ENCODE measurements around the gene KIFC1. TPM values are rescaled to one million over a fixed set of nuclear protein-coding genes. Genes with fewer than 3 reads are reported as not detected.

Gene KIFC1
- total and polyA plus RNA-seq, 2 of the 4 experiments (the other 2 are of a cell fraction) = 33.9 to 40.6 TPM

DNA sequence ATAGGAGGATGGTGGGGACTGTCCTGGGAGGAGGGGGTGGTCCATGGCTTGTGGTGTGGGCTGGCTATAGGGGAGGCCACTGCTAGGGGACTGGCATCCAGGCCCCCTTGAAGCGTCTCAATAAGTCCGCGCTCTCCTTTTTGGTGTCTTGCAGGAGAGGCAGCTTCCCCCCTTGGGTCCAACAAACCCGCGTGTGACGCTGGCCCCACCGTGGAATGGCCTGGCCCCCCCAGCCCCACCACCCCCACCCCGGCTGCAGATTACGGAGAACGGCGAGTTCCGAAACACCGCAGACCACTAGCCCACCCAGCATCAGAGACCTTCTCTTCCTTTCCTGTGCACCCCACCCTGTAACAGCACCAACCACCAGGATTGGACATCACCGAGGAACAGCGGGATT is 60.0 kb downstream of the KIFC1 start:
- Histone ChIP-seq H3K9me1 (ENCODE audit: insufficient read depth, low read length) (no peaks in the 10 kb centered on the region), H3K4me1 (ENCODE audit: control insufficient read depth, insufficient read depth, low read length) (peaks cover 4% of the 10 kb centered on the region), H4K20me1 (ENCODE audit: insufficient read depth, low read length) (no peaks in the 10 kb centered on the region; the same call in 1 of the 2 replicates), H3K9me3 (ENCODE audit: control insufficient read depth, insufficient read depth, low read length) (no peaks in the 10 kb centered on the region), H3K14ac (replicated peaks; ENCODE audit: low read depth, low read length) (no peak overlapping the region), H3K9ac (ENCODE audit: low read depth, low read length) (no peak overlapping the region), H3K27ac (ENCODE audit: insufficient read depth, low read length) (no peak overlapping the region), H2AFZ (replicated peaks; ENCODE audit: low read length, poor library complexity) (no peak overlapping the region), H2AK9ac (replicated peaks; ENCODE audit: low read depth, low read length, poor library complexity) (no peak overlapping the region), H2BK20ac (ENCODE audit: low read depth, low read length) (no peak overlapping the region), H3K79me1 (ENCODE audit: low read depth in 1 of 2, low read length in 2 of 2) (peaks cover 24 to 37% of the 10 kb centered on the region in 2 experiments; a peak in 3 of 4 replicates), H3K36me3 (ENCODE audit: control insufficient read depth, insufficient read depth, low read length) (peaks cover 34% of the 10 kb centered on the region), H4K5ac (ENCODE audit: low read depth, low read length) (no peak overlapping the region), H2BK120ac (ENCODE audit: low read depth, low read length) (no peak overlapping the region), H3K56ac (ENCODE audit: extremely low read depth, insufficient read depth, low read length) (no peak overlapping the region), H4K91ac (ENCODE audit: insufficient read depth, low read depth, low read length) (no peak overlapping the region), H4K8ac (ENCODE audit: low read depth in 2 of 2, low read length in 2 of 2) (no peak overlapping the region), H3K18ac (ENCODE audit: low read depth, low read length) (no peak overlapping the region), H3K4ac (ENCODE audit: low read depth, low read length) (no peak overlapping the region), H2BK5ac (ENCODE audit: low read depth, low read length, poor library complexity, severe bottlenecking) (no peak overlapping the region), H3K23ac (ENCODE audit: low read depth, low read length) (no peak overlapping the region), H3K27me3 (ENCODE audit: control insufficient read depth, insufficient read depth, low read length) (no peaks in the 10 kb centered on the region), H2AK5ac (ENCODE audit: low read depth, low read length) (no peak overlapping the region), H3K4me3 (ENCODE audit: insufficient read depth, low read depth, low read length) (no peak overlapping the region), H2BK15ac (ENCODE audit: low read depth, low read length) (no peak overlapping the region), H3K4me2 (ENCODE audit: low read depth, low read length) (no peak overlapping the region)
- TF ChIP-seq, protein P1, sequence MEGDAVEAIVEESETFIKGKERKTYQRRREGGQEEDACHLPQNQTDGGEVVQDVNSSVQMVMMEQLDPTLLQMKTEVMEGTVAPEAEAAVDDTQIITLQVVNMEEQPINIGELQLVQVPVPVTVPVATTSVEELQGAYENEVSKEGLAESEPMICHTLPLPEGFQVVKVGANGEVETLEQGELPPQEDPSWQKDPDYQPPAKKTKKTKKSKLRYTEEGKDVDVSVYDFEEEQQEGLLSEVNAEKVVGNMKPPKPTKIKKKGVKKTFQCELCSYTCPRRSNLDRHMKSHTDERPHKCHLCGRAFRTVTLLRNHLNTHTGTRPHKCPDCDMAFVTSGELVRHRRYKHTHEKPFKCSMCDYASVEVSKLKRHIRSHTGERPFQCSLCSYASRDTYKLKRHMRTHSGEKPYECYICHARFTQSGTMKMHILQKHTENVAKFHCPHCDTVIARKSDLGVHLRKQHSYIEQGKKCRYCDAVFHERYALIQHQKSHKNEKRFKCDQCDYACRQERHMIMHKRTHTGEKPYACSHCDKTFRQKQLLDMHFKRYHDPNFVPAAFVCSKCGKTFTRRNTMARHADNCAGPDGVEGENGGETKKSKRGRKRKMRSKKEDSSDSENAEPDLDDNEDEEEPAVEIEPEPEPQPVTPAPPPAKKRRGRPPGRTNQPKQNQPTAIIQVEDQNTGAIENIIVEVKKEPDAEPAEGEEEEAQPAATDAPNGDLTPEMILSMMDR (conservative IDR thresholded peaks at IDR 0.05; ENCODE audit: low read depth, low read length) = no peak
- TF ChIP-seq CHD1 (IDR thresholded peaks at IDR 0.05; ENCODE audit: low read depth, low read length) = no peak
- no peak for TF ChIP-seq FOS (IDR thresholded peaks at IDR 0.05; ENCODE audit: low read depth, low read length)
- no peak for TF ChIP-seq CEBPB (IDR thresholded peaks at IDR 0.05; ENCODE audit: low read depth, low read length)
- in situ Hi-C loops (cut with MboI; ENCODE audit: low sequenced_read_pairs) = loop anchor here (10.0 kb wide), 1 partner anchor 253 kb away; no protein-coding TSS in a partner anchor
- POLR2A ChIA-PET (ENCODE audit: unreplicated experiment) = no interaction called here
- DNase-seq (no peak), ATAC-seq (ENCODE audit: low read depth) (no peak)
- dilution Hi-C loops (cut with HindIII; ENCODE audit: low sequenced_read_pairs, unreplicated experiment) = no loop called here
- CTCF ChIA-PET = no interaction called here
- no TSS peak for BruUV-seq (replicated peaks)
- intact Hi-C loops (cut with micrococcal nuclease) = loop anchor here (10.0 kb wide), 1 partner anchor 223 kb away; no protein-coding TSS in a partner anchor
- 83% methylated on average over 2 of the region's 15 CpGs; no CpG with 5 or more reads in 1 of the 2 experiments for WGBS, 2 experiments (ENCODE audit: extremely low coverage in 2 of 2, insufficient read length in 1 of 2)
